SU-DHL-6 (cell line): Measurements from ENCODE around the gene TAOK1.
A peak's percentile ranks its signal among the peaks of the same experiment; 100 is the strongest.

Experiments used
- H2AFZ ChIP-seq: fragments of 200-600 bp; sonication (generic); 2 replicates; pipeline ENCODE4 v1.6.1; 2014; ENCODE audit warnings: low read depth, mild to moderate bottlenecking, moderate library complexity, mixed read lengths, antibody characterized with exemption, low read length; ENCODE audit not compliant: severe bottlenecking
- H3F3A ChIP-seq: fragments of 200-600 bp; shearing (Covaris generic); 2 replicates; pipeline ENCODE4 v1.6.0; 2016; ENCODE audit warnings: antibody characterized with exemption, mild to moderate bottlenecking; ENCODE audit not compliant: insufficient read depth
- H3K27ac ChIP-seq: fragments of 200-600 bp; sonication (generic); 2 replicates; pipeline ENCODE4 v1.5.1; 2016; ENCODE audit warnings: low read depth, mild to moderate bottlenecking, low read length, moderate library complexity, mixed read lengths
- H3K27me3 ChIP-seq: fragments of 200-600 bp; sonication (generic), shearing (Covaris generic); 2 replicates; pipeline ENCODE4 v1.6.0; 2014; ENCODE audit warnings: mild to moderate bottlenecking, low read length
- H3K36me3 ChIP-seq: fragments of 200-600 bp; sonication (generic); 2 replicates; pipeline ENCODE4 v1.6.1; 2014; ENCODE audit warnings: mild to moderate bottlenecking, low read length, mixed read lengths
- H3K4me2 ChIP-seq: fragments of 300-600, 200-600 bp; shearing (Covaris generic), sonication (generic); 2 replicates; pipeline ENCODE4 v1.6.0; 2014; ENCODE audit warnings: low read length, low read depth, mild to moderate bottlenecking; ENCODE audit not compliant: poor library complexity, severe bottlenecking
- H3K4me3 ChIP-seq: fragments of 200-600 bp; sonication (generic); 2 replicates; pipeline ENCODE4 v1.5.1; 2014; ENCODE audit warnings: antibody characterized with exemption, low read length, mild to moderate bottlenecking, mixed read lengths; ENCODE audit not compliant: insufficient read depth, poor library complexity, severe bottlenecking
- H3K79me2 ChIP-seq: fragments of 200-600 bp; sonication (generic); 2 replicates; pipeline ENCODE4 v1.6.1; 2014; ENCODE audit warnings: mild to moderate bottlenecking, low read length, moderate library complexity; ENCODE audit not compliant: insufficient read depth
- H3K9ac ChIP-seq: fragments of 200-600 bp; sonication (generic); 2 replicates; pipeline ENCODE4 v1.7.0; 2014; ENCODE audit warnings: mild to moderate bottlenecking, low read length
- H3K9me2 ChIP-seq: fragments of 200-600 bp; sonication (generic); replicated peaks from 2 replicates; pipeline ENCODE4 v1.6.1; 2014; ENCODE audit warnings: low read length; ENCODE audit not compliant: insufficient read depth
- H3K9me3 ChIP-seq: fragments of 200-600 bp; sonication (generic); 2 replicates; pipeline ENCODE4 v1.6.1; 2014; ENCODE audit warnings: low read length, mixed read lengths; ENCODE audit not compliant: insufficient read depth
- H4K20me1 ChIP-seq: fragments of 200-600 bp; sonication (generic); 2 replicates; pipeline ENCODE4 v1.6.1; 2014; ENCODE audit warnings: low read depth, mild to moderate bottlenecking, antibody characterized with exemption, low read length, moderate library complexity, mixed read lengths
- CTCF ChIP-seq: fragments of 200-600 bp; sonication (generic); IDR thresholded peaks from one replicate; pipeline ENCODE4 v1.5.1; 2017; ENCODE audit warnings: antibody characterized with exemption, mild to moderate bottlenecking, low read length, moderate library complexity; ENCODE audit not compliant: insufficient read depth, poor library complexity, severe bottlenecking
- EZH2phosphoT487 ChIP-seq: fragments of 200-600 bp; sonication (generic), shearing (Covaris generic); conservative IDR thresholded peaks from 2 replicates; pipeline ENCODE4 v1.6.1; 2018; ENCODE audit warnings: mild to moderate bottlenecking, antibody characterized with exemption, low read length, moderate library complexity, mixed read lengths

The TAOK1 gene

GRCh38 chr17:29588017-29588561 lies 197.9 kb downstream of the TAOK1 start:
- H4K20me1 ChIP-seq: no peaks in the 10 kb centered on the region
- peak overlapping the region; percentile 81 for H3K4me3 ChIP-seq
- H3K9ac ChIP-seq: peak overlapping the region; percentile 88
- H3K27ac ChIP-seq: peak overlapping the region; percentile 53
- H3K9me3 ChIP-seq: no peaks in the 10 kb centered on the region
- no peak overlapping the region for H2AFZ ChIP-seq
- no peaks in the 10 kb centered on the region for H3K27me3 ChIP-seq
- H3K4me2 ChIP-seq: peak overlapping the region; percentile 89
- no peaks in the 10 kb centered on the region for H3K36me3 ChIP-seq
- H3K9me2 ChIP-seq: no peaks in the 10 kb centered on the region
- H3K79me2 ChIP-seq: peaks cover 57% of the 10 kb centered on the region
- TF ChIP-seq EZH2phosphoT487 (no peak), CTCF (no peak)
- peaks cover 27% of the 10 kb centered on the region for H3F3A ChIP-seq

GRCh38 chr17:29588562-29589411 lies 198.6 kb downstream of the TAOK1 start:
- Histone ChIP-seq H3K9ac (peak overlapping the region; percentile 88), H3K36me3 (no peaks in the 10 kb centered on the region), H3K9me2 (no peaks in the 10 kb centered on the region), H3K4me3 (peak overlapping the region; percentile 81), H3K4me2 (peak overlapping the region; percentile 89), H3K79me2 (peaks cover 52% of the 10 kb centered on the region), H3K27ac (peak overlapping the region; percentile 53), H3F3A (peaks cover 27% of the 10 kb centered on the region), H2AFZ (no peak overlapping the region), H4K20me1 (no peaks in the 10 kb centered on the region), H3K27me3 (no peaks in the 10 kb centered on the region), H3K9me3 (no peaks in the 10 kb centered on the region)
- no peak for TF ChIP-seq EZH2phosphoT487
- TF ChIP-seq CTCF: no peak

GRCh38 chr17:29589524-29590410 lies 199.6 kb downstream of the TAOK1 start, which contains the start of gene GIT1:
Gene GIT1, minus strand, starts transcription at chr17:29589648. Its CDS starts 270 bp downstream, at chr17:29589378.
- Histone ChIP-seq H3K9ac (peak within 1 kb of the TSS; percentile 88), H3K9me3 (no peaks in the 10 kb centered on the region), H3F3A (peaks cover 27% of the 10 kb centered on the region), H2AFZ (peak within 1 kb of the TSS; percentile 86), H3K9me2 (no peaks in the 10 kb centered on the region), H3K27ac (peak within 1 kb of the TSS; percentile 78), H3K36me3 (no peaks in the 10 kb centered on the region), H3K79me2 (peaks cover 42% of the 10 kb centered on the region), H3K27me3 (no peaks in the 10 kb centered on the region), H4K20me1 (no peaks in the 10 kb centered on the region; the same call in 1 of the 2 replicates), H3K4me3 (peak within 1 kb of the TSS; percentile 81), H3K4me2 (peak within 1 kb of the TSS; percentile 93)
- no peak for TF ChIP-seq CTCF
- TF ChIP-seq EZH2phosphoT487: no peak
